ENCODE data around the gene TMEM79. TPM values are rescaled to one million over a fixed set of nuclear protein-coding genes. Genes with fewer than 3 reads are reported as not detected.

Gene TMEM79
- total RNA-seq, 1 experiment from 2014 or later = 10.4 TPM

- peaks cover 37% of the 10 kb centered on the region for H4K20me1 ChIP-seq (ENCODE audit: insufficient read depth)
- BruUV-seq (replicated peaks) = no TSS peak
- H3K27ac ChIP-seq = no peak overlapping the region
- peaks cover 56% of the 10 kb centered on the region for H3K79me2 ChIP-seq (ENCODE audit: low read depth)
- peak overlapping the region; percentile 100 for H3K4me3 ChIP-seq
- no peaks in the 10 kb centered on the region for H3K9me3 ChIP-seq (ENCODE audit: insufficient read depth, low read depth)
- no peak for DNase-seq
- H2AFZ ChIP-seq = no peak overlapping the region
- POLR2A ChIA-PET (ENCODE audit: unreplicated experiment) = no interaction called here
- no peaks in the 10 kb centered on the region for H3K9me2 ChIP-seq (ENCODE audit: insufficient read depth)
- TF ChIP-seq CTCF (conservative IDR thresholded peaks at IDR 0.05) (peak; percentile 47; the same call in 1 of the 2 replicates), EZH2 (IDR thresholded peaks at IDR 0.05; ENCODE audit: low read depth) (no peak)
- peaks cover 51% of the 10 kb centered on the region for H3K36me3 ChIP-seq (ENCODE audit: low read depth)
- H3K27me3 ChIP-seq (ENCODE audit: insufficient read depth, low read depth) = no peaks in the 10 kb centered on the region
- CTCF ChIA-PET = no interaction called here
- intact Hi-C loops (cut with micrococcal nuclease; ENCODE audit: unreplicated experiment) = no loop called here
- peaks cover 18% of the 10 kb centered on the region for H3K4me1 ChIP-seq (replicated peaks; ENCODE audit: insufficient read depth)
- H3F3A ChIP-seq (ENCODE audit: insufficient read depth, low read depth) = peaks cover 33% of the 10 kb centered on the region
- H3K4me2 ChIP-seq = peak overlapping the region; percentile 97
Observed at GRCh38 chr1:156336242-156336641, 52.1 kb downstream of the TMEM79 start.

GRCh38 chr1:156337052-156337887 is 53.1 kb downstream of the TMEM79 start:
- Histone ChIP-seq H3K4me2 (peak overlapping the region; percentile 97), H3K79me2 (ENCODE audit: low read depth) (peaks cover 54% of the 10 kb centered on the region), H3K27me3 (ENCODE audit: insufficient read depth, low read depth) (no peaks in the 10 kb centered on the region), H3K9me3 (ENCODE audit: insufficient read depth, low read depth) (no peaks in the 10 kb centered on the region), H2AFZ (peak overlapping the region; percentile 85), H3K9me2 (ENCODE audit: insufficient read depth) (no peaks in the 10 kb centered on the region), H4K20me1 (ENCODE audit: insufficient read depth) (peaks cover 37% of the 10 kb centered on the region), H3K36me3 (ENCODE audit: low read depth) (peaks cover 46% of the 10 kb centered on the region), H3K4me3 (peak overlapping the region; percentile 100), H3F3A (ENCODE audit: insufficient read depth, low read depth) (peaks cover 34% of the 10 kb centered on the region), H3K4me1 (replicated peaks; ENCODE audit: insufficient read depth) (peaks cover 18% of the 10 kb centered on the region), H3K27ac (peak overlapping the region; percentile 32; the same call in 1 of the 2 replicates)
- intact Hi-C loops (cut with micrococcal nuclease; ENCODE audit: unreplicated experiment) = no loop called here
- DNase-seq = no peak
- no TSS peak for BruUV-seq (replicated peaks)
- ChIA-PET POLR2A (ENCODE audit: unreplicated experiment) (interaction anchor here (1.2 kb wide), 1 partner anchor 120 kb away, joined by 4 read pairs; no protein-coding TSS in a partner anchor), CTCF (interaction anchor here (0.6 to 0.8 kb wide), 4 partner anchors 23 to 297 kb away, joined by 3 to 8 read pairs (median 4); no protein-coding TSS in a partner anchor)
- TF ChIP-seq EZH2 (IDR thresholded peaks at IDR 0.05; ENCODE audit: low read depth) = no peak
- TF ChIP-seq CTCF (conservative IDR thresholded peaks at IDR 0.05) = no peak

GRCh38 chr1:156337888-156338179 is 53.7 kb downstream of the TMEM79 start:
- Histone ChIP-seq H3K27me3 (ENCODE audit: insufficient read depth, low read depth) (no peaks in the 10 kb centered on the region), H3K4me3 (peak overlapping the region; percentile 100), H3K4me1 (replicated peaks; ENCODE audit: insufficient read depth) (peaks cover 18% of the 10 kb centered on the region), H3F3A (ENCODE audit: insufficient read depth, low read depth) (peaks cover 37% of the 10 kb centered on the region), H3K27ac (peak overlapping the region; percentile 32), H3K9me3 (ENCODE audit: insufficient read depth, low read depth) (no peaks in the 10 kb centered on the region), H4K20me1 (ENCODE audit: insufficient read depth) (peaks cover 37% of the 10 kb centered on the region), H2AFZ (peak overlapping the region; percentile 85), H3K79me2 (ENCODE audit: low read depth) (peaks cover 48% of the 10 kb centered on the region), H3K9me2 (ENCODE audit: insufficient read depth) (no peaks in the 10 kb centered on the region), H3K4me2 (peak overlapping the region; percentile 97), H3K36me3 (ENCODE audit: low read depth) (peaks cover 41% of the 10 kb centered on the region)
- TSS peak; percentile 36 for BruUV-seq (replicated peaks)
- intact Hi-C loops (cut with micrococcal nuclease; ENCODE audit: unreplicated experiment) = no loop called here
- ChIA-PET POLR2A (ENCODE audit: unreplicated experiment) (interaction anchor here (1.2 kb wide), 1 partner anchor 120 kb away, joined by 4 read pairs; no protein-coding TSS in a partner anchor), CTCF (interaction anchor here (0.6 to 0.8 kb wide), 3 partner anchors 22 to 297 kb away, joined by 3 to 8 read pairs (median 4); no protein-coding TSS in a partner anchor)
- no peak for TF ChIP-seq CTCF (conservative IDR thresholded peaks at IDR 0.05)
- no peak for TF ChIP-seq EZH2 (IDR thresholded peaks at IDR 0.05; ENCODE audit: low read depth)
- no peak for DNase-seq
